Right lobe of liver (tissue), 6 donors: Measurements from ENCODE around the gene CAMTA1. TPM values are rescaled to one million over a fixed set of nuclear protein-coding genes. Genes with fewer than 3 reads are reported as not detected.

ENCODE experiments used
- ATAC-seq, 4 donors: fragments of 200-7000 bp; cut with Tn5 transposase; one replicate each; pipeline ENCODE4 v1.9.1; 2020; ENCODE audit warnings: mild to moderate bottlenecking in 4 of 4, moderate library complexity in 4 of 4
- DNase-seq, 3 donors: peaks; one replicate each; pipeline ENCODE4 v3.0.0-alpha.2; 2020
- H3K27ac ChIP-seq, 3 donors: fragments of 200-600 bp; one replicate each; pipeline ENCODE4 v1.8.0; 2022
- H3K27me3 ChIP-seq, 2 donors: fragments of 200-600 bp; one replicate each; pipeline ENCODE4 v1.8.0; 2022
- H3K36me3 ChIP-seq, 4 donors: fragments of 200-600 bp; sonication (generic) in 1 of 4; one replicate each; pipeline versions ENCODE4 v1.5.1 to v1.8.0; 2017 to 2022; ENCODE audit warnings: control low read depth in 1 of 4
- H3K4me1 ChIP-seq, 4 donors: fragments of 200-600 bp; sonication (generic) in 1 of 4; one replicate each; pipeline versions ENCODE4 v1.5.1 to v1.8.0; 2017 to 2022; ENCODE audit warnings: control low read depth in 1 of 4
- H3K4me3 ChIP-seq, 3 donors: fragments of 200-600 bp; one replicate each; pipeline ENCODE4 v1.8.0; 2022
- H3K9me3 ChIP-seq, 4 donors: fragments of 200-600 bp; sonication (generic) in 1 of 4; one replicate each; pipeline versions ENCODE4 v1.5.1 to v1.8.0; 2017 to 2022; ENCODE audit warnings: control low read depth in 1 of 4
- POLR2A ChIP-seq: fragments of 450-650 bp; IDR thresholded peaks from one replicate; pipeline ENCODE4 v1.6.1; 2017; ENCODE audit warnings: antibody characterized with exemption, mild to moderate bottlenecking
- WGBS: methylation state at CpG from one replicate; pipeline ENCODE4 v1.1.6; 2018; ENCODE audit warnings: low coverage, low lambda C conversion rate; ENCODE audit not compliant: insufficient coverage; ENCODE audit errors: missing lambda C conversion rate; 5-methylcytosine and 5-hydroxymethylcytosine counted together
- intact Hi-C, 2 donors: fragments of 100-400 bp; cut with DNase I; formaldehyde crosslinking; loops; one replicate each; pipeline versions ENCODE4 v1.11.2 to v1.14.1; 2022
- total RNA-seq, 6 experiments: library from RNA; depleted of rRNA in 2 of 6; stranded (reverse); fragments of >200 nt in 2 of 6; fragmentation: NEBNext Ultra II Directional in 3 of 6; extraction: Animal tissue kit (Norgen Biotek cat#: 25700) in 3 of 6; gene quantifications; one replicate each; pipeline versions ENCODE4 v1.1.0 to v1.2.4, GENCODE V29; 2016 to 2023
- TF ChIP-seq, protein P1 (sequence below), 4 donors: fragments of 200-600 bp in 3 of 4; fragments of 450-650 bp in 1 of 4; IDR thresholded peaks; one replicate each; pipeline versions ENCODE4 v1.5.1 to v1.8.0; 2016 to 2022; ENCODE audit warnings: antibody characterized with exemption in 4 of 4, mild to moderate bottlenecking in 2 of 4
- donor health status: DM: no; HTN: yes; CAD: no.
- donor health status: DM: no; HTN: no; CAD: no.
- donor health status: DM: no; HTN: no; CAD: no.
- donor health status: DM: no; HTN: yes; CAD: no.
- donor health status: DM: no; HTN: yes; CAD: no.

The CAMTA1 gene
- total RNA-seq, 6 experiments from 2014 or later = 32.3 to 49.4 (median 37.2) TPM

DNA sequence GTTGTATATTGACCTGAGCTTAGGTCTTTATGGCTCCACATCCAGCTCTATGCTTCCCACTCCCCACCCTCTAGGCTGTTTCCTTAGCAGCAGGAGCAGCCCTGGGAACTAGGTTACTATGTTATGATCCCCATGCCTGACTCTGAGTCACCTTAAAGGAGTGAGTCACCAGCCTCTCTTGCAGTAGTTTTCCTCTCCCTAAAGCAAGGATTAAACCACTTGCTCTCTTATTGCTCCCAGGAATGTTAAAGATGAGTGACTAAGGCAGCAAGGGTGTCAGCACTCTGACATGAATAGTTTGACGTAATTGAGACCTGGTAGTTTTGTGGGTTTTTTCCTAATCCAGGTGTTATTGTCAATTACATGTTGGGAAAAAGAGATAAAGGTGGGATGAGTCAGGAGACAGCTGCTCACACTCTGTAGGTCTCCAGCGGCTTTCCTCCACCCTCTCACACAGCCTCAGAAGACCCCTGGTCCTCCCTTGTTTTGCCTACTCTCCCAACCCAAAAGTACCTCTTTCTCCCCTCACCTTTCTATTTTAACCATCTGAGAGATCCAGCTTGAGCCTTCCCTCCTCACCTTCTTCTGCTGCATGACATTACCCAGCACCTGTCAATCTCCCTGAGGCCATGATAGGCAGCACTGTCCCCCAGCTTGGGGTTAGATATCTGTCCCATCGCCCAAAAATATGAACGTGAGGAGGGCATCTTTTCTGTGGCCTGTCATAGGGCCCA lies 616.7 kb downstream of the CAMTA1 start:
- Histone ChIP-seq H3K36me3 (no peaks in the 10 kb centered on the region), H3K27me3 (no peaks in the 10 kb centered on the region), H3K4me3 (no peak overlapping the region), H3K27ac (no peak overlapping the region), H3K4me1 (no peaks in the 10 kb centered on the region), H3K9me3 (no peaks in the 10 kb centered on the region)
- DNase-seq (no peak), ATAC-seq (peak in 1 of 4 donors; percentile 39)
- intact Hi-C loops = no loop called here
- WGBS = 63% methylated on average over 4 of the region's 4 CpGs
- no peak for TF ChIP-seq POLR2A
- TF ChIP-seq, protein P1, sequence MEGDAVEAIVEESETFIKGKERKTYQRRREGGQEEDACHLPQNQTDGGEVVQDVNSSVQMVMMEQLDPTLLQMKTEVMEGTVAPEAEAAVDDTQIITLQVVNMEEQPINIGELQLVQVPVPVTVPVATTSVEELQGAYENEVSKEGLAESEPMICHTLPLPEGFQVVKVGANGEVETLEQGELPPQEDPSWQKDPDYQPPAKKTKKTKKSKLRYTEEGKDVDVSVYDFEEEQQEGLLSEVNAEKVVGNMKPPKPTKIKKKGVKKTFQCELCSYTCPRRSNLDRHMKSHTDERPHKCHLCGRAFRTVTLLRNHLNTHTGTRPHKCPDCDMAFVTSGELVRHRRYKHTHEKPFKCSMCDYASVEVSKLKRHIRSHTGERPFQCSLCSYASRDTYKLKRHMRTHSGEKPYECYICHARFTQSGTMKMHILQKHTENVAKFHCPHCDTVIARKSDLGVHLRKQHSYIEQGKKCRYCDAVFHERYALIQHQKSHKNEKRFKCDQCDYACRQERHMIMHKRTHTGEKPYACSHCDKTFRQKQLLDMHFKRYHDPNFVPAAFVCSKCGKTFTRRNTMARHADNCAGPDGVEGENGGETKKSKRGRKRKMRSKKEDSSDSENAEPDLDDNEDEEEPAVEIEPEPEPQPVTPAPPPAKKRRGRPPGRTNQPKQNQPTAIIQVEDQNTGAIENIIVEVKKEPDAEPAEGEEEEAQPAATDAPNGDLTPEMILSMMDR (IDR thresholded peaks at IDR 0.05) = no peak

DNA sequence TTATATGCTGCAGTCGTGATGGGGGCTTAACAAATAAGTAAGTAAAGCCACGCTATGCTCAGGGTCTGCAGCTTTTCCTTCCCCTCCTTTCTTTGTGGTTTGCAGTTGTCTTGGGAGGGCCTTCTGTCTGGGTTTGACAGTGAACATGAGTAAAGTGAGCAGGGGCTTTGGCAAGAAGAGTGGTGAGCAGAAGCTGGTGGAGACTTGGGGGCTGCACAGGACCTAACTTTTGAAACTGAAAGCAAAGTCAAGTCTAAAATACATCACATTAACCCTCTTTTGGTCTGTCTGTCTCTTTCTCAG lies 617.2 kb downstream of the CAMTA1 start:
- no peak for DNase-seq
- ATAC-seq = no peak
- intact Hi-C loops = no loop called here

GRCh38 chr1:7403265-7404045 lies 618.2 kb downstream of the CAMTA1 start:
- intact Hi-C loops = no loop called here
- no peaks in the 10 kb centered on the region for H3K4me1 ChIP-seq
- H3K9me3 ChIP-seq = no peaks in the 10 kb centered on the region
- WGBS = 94% methylated on average over 5 of the region's 12 CpGs
- TF ChIP-seq POLR2A = no peak
- TF ChIP-seq, protein P1 (IDR thresholded peaks at IDR 0.05) = no peak
- H3K4me3 ChIP-seq = no peak overlapping the region
- no peaks in the 10 kb centered on the region for H3K27me3 ChIP-seq
- no peak overlapping the region for H3K27ac ChIP-seq
- H3K36me3 ChIP-seq = no peaks in the 10 kb centered on the region
- DNase-seq = no peak
- no peak for ATAC-seq

More for the DNA sequence above, 617.2 kb downstream of the CAMTA1 start:
- Histone ChIP-seq H3K36me3 (no peaks in the 10 kb centered on the region), H3K27ac (no peak overlapping the region), H3K9me3 (no peaks in the 10 kb centered on the region), H3K4me1 (no peaks in the 10 kb centered on the region), H3K27me3 (no peaks in the 10 kb centered on the region), H3K4me3 (no peak overlapping the region)
- TF ChIP-seq, protein P1 (IDR thresholded peaks at IDR 0.05) = no peak
- TF ChIP-seq POLR2A = no peak
- WGBS = no CpG with 5 or more reads among the region's 2 CpGs

DNA sequence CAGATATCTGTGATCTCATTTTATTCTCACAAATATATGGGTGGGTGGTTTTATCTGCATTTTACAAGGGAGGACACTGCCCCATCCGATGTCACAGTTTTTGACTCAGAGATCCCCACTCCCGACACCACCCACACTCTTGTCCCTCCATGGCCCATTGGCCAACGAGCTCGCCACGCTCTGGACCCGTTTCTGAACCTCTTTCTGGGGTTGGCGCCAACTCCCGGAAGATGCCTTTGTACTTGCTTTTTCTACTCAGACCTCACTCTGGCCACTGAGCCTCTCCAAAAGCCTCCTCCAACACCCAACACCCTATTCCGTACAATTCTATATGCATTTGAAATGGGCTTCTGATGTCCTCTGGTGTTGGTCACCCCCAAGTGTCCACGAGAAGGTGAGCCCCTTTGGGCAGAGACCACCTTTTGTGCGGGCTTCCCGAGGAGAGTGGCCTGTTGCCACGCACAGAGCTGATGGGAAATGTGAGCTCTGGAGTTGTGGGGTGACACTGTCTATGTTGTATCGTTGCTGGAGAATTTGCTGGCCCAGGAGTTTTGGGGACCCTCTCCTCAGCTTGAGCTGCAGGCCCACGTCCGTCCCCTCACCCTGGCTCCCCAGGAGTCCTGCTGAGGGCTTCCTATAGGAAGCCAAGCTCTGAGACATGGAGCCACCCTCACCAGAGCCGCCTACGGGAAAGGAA lies 618.9 kb downstream of the CAMTA1 start:
- intact Hi-C loops = no loop called here
- no peak for TF ChIP-seq POLR2A
- TF ChIP-seq, protein P1 (IDR thresholded peaks at IDR 0.05) = no peak
- Histone ChIP-seq H3K27me3 (no peaks in the 10 kb centered on the region), H3K4me3 (no peak overlapping the region), H3K36me3 (no peaks in the 10 kb centered on the region), H3K9me3 (no peaks in the 10 kb centered on the region), H3K27ac (no peak overlapping the region), H3K4me1 (no peaks in the 10 kb centered on the region)
- DNase-seq (no peak), ATAC-seq (no peak)
- 73% methylated on average over 12 of the region's 18 CpGs for WGBS
